H1 (cell line): ENCODE data around the gene RHEB.

Source experiments
- ASH2L ChIP-seq: fragments of 200-600, 300-600 bp; sonication (generic); IDR thresholded peaks from one replicate; pipeline ENCODE4 v1.7.1; 2017; ENCODE audit warnings: low read length
- ATF2 ChIP-seq: IDR thresholded peaks from 2 replicates; pipeline ENCODE4 v1.6.1; 2012; ENCODE audit warnings: low read length, inconsistent platforms
- BCL11A ChIP-seq, 2 experiments: IDR thresholded peaks; one replicate each; pipeline ENCODE4 v1.6.1; 2011; ENCODE audit warnings: low read depth in 2 of 2, low read length in 2 of 2, mild to moderate bottlenecking in 2 of 2
- CHD2 ChIP-seq: IDR thresholded peaks from 2 replicates; pipeline ENCODE4 v1.6.1; 2012; ENCODE audit warnings: low read length, improper control_type of control experiment
- EGR1 ChIP-seq: IDR thresholded peaks from 2 replicates; pipeline ENCODE4 v1.6.1; 2011; ENCODE audit warnings: low read depth, low read length, borderline replicate concordance
- EP300 ChIP-seq, 2 experiments: IDR thresholded peaks; 1 replicate in 1 of 2; 2 replicates in 1 of 2; pipeline ENCODE4 v1.6.1; 2011 to 2012; ENCODE audit warnings: low read depth in 2 of 2, low read length in 2 of 2, mild to moderate bottlenecking in 2 of 2, borderline replicate concordance in 1 of 2, inconsistent platforms in 1 of 2, moderate library complexity in 1 of 2
- POLR2A ChIP-seq, 2 experiments: IDR thresholded peaks; 1 replicate in 1 of 2; 2 replicates in 1 of 2; pipeline ENCODE4 v1.6.1; 2011; ENCODE audit warnings: low read depth in 2 of 2, low read length in 2 of 2, mild to moderate bottlenecking in 2 of 2; ENCODE audit errors: control extremely low read depth in 1 of 2
- TF ChIP-seq, protein P1 (sequence below), 3 experiments: IDR thresholded peaks; 1 replicate in 2 of 3; 2 replicates in 1 of 3; pipeline versions ENCODE4 v1.5.1 to v1.6.1; 2011; ENCODE audit warnings: low read length in 3 of 3, mild to moderate bottlenecking in 3 of 3, inconsistent platforms in 2 of 3, low read depth in 1 of 3, moderate library complexity in 1 of 3; ENCODE audit not compliant: insufficient read depth in 1 of 3; ENCODE audit errors: control extremely low read depth in 1 of 3
- TF ChIP-seq, protein P2 (sequence below): IDR thresholded peaks from 2 replicates; pipeline ENCODE4 v1.6.1; 2012; ENCODE audit warnings: inconsistent platforms

GRCh38 chr7:151489498-151489897, 30.2 kb downstream of the RHEB start:
- TF ChIP-seq ASH2L (no peak), EGR1 (no peak), POLR2A (IDR thresholded peaks at IDR 0.05; ENCODE audit: control extremely low read depth in 1 of 2, low read depth in 2 of 2, low read length in 2 of 2) (no peak), EP300 (IDR thresholded peaks at IDR 0.05; ENCODE audit: borderline replicate concordance in 1 of 2, low read depth in 2 of 2, low read length in 2 of 2) (no peak), BCL11A (IDR thresholded peaks at IDR 0.05; ENCODE audit: low read depth in 2 of 2, low read length in 2 of 2) (no peak), ATF2 (no peak), CHD2 (no peak)
- TF ChIP-seq, protein P1, sequence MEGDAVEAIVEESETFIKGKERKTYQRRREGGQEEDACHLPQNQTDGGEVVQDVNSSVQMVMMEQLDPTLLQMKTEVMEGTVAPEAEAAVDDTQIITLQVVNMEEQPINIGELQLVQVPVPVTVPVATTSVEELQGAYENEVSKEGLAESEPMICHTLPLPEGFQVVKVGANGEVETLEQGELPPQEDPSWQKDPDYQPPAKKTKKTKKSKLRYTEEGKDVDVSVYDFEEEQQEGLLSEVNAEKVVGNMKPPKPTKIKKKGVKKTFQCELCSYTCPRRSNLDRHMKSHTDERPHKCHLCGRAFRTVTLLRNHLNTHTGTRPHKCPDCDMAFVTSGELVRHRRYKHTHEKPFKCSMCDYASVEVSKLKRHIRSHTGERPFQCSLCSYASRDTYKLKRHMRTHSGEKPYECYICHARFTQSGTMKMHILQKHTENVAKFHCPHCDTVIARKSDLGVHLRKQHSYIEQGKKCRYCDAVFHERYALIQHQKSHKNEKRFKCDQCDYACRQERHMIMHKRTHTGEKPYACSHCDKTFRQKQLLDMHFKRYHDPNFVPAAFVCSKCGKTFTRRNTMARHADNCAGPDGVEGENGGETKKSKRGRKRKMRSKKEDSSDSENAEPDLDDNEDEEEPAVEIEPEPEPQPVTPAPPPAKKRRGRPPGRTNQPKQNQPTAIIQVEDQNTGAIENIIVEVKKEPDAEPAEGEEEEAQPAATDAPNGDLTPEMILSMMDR (IDR thresholded peaks at IDR 0.05; ENCODE audit: control extremely low read depth in 1 of 3, insufficient read depth in 1 of 3, low read depth in 1 of 3, low read length in 3 of 3), result no peak
- TF ChIP-seq, protein P2, sequence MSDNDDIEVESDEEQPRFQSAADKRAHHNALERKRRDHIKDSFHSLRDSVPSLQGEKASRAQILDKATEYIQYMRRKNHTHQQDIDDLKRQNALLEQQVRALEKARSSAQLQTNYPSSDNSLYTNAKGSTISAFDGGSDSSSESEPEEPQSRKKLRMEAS, result no peak
